ENCODE results near the gene ASAP2. TPM values are rescaled to one million over a fixed set of nuclear protein-coding genes. Genes with fewer than 3 reads are reported as not detected.

Gene ASAP2
- total and polyA plus RNA-seq, 2 donors (not counting 1 experiment from before 2014, with no cell fraction given): 0.04 TPM; not detected in 1

GRCh38 chr2:9424447-9425164 is 218.0 kb downstream of the ASAP2 start:
- ATAC-seq (ENCODE audit: low read depth) (no peak), DNase-seq (no peak)
- POLR2A ChIA-PET: interaction anchor here (3.2 kb wide), 1 partner anchor 131 kb away, joined by 10 read pairs; the partner anchor contains the start of gene ADAM17
- H3K9ac ChIP-seq (ENCODE audit: low read length): peak overlapping the region; percentile 88
- peaks cover 24% of the 10 kb centered on the region for H3K4me1 Mint-ChIP-seq
- H3K4me3 ChIP-seq (ENCODE audit: control extremely low read depth in 1 of 5, extremely low read depth in 1 of 5, insufficient read depth in 1 of 5, low read depth in 2 of 5, low read length in 4 of 5): peak overlapping the region in 4 of 5 experiments; percentile 83 to 98 (median 90)
- peaks cover 47% of the 10 kb centered on the region for H3K79me2 ChIP-seq (ENCODE audit: control insufficient read depth, insufficient read depth, low read length)
- no peaks in the 10 kb centered on the region for H3K9me3 ChIP-seq (ENCODE audit: control extremely low read depth in 1 of 3, control insufficient read depth in 2 of 3, insufficient read depth in 1 of 3, low read length in 2 of 3)
- H3K27me3 Mint-ChIP-seq: no peaks in the 10 kb centered on the region
- 90% methylated on average over 7 of the region's 11 CpGs for WGBS (ENCODE audit: insufficient coverage)
- CTCF ChIA-PET: interaction anchor here (1.8 kb wide), 1 partner anchor 206 kb away, joined by 5 read pairs; the partner anchor contains the start of gene YWHAQ
- no peak overlapping the region for H3K4me3 Mint-ChIP-seq
- intact Hi-C loops (cut with micrococcal nuclease): loop anchor here (5.0 kb wide), 3 partner anchors 698 to 1388 kb away; partner anchors contain the start of genes ODC1, PDIA6 and RRM2
- peaks cover 26% of the 10 kb centered on the region for H4K20me1 ChIP-seq (ENCODE audit: control insufficient read depth, insufficient read depth, low read length, poor library complexity, severe bottlenecking)
- H3K4me2 ChIP-seq (replicated peaks; ENCODE audit: low read depth, low read length, poor library complexity, severe bottlenecking): peak overlapping the region; percentile 82
- H3K27me3 ChIP-seq (replicated peaks in 1 of 4; ENCODE audit: control extremely low read depth in 1 of 4, control insufficient read depth in 3 of 4, insufficient read depth in 4 of 4, low read length in 3 of 4): no peaks in the 10 kb centered on the region
- peak overlapping the region; percentile 92 for H2AFZ ChIP-seq (ENCODE audit: insufficient read depth, low read depth, low read length, poor library complexity, severe bottlenecking)
- H3K4me1 ChIP-seq (ENCODE audit: control insufficient read depth in 2 of 2, insufficient read depth in 2 of 2, low read length in 2 of 2): peaks cover 20 to 29% of the 10 kb centered on the region in 2 donors
- H3K36me3 ChIP-seq (replicated peaks in 1 of 2; ENCODE audit: control extremely low read depth in 1 of 2, control insufficient read depth in 1 of 2, extremely low read depth in 1 of 2, insufficient read depth in 2 of 2, low read length in 1 of 2): peaks cover 0 to 6% of the 10 kb centered on the region in 2 experiments
- no peaks in the 10 kb centered on the region for H3K9me3 Mint-ChIP-seq (ENCODE audit: insufficient read depth)
- no peak overlapping the region for H3K27ac Mint-ChIP-seq
- peak overlapping the region; percentile 69 to 84 for H3K27ac ChIP-seq (ENCODE audit: low read length in 2 of 2)
- no peak for TF ChIP-seq EZH2 (IDR thresholded peaks at IDR 0.05; ENCODE audit: borderline replicate concordance, insufficient read depth, low read depth, low read length, poor library complexity, severe bottlenecking)
- no peak for TF ChIP-seq CTCF (IDR thresholded peaks at IDR 0.05)

DNA sequence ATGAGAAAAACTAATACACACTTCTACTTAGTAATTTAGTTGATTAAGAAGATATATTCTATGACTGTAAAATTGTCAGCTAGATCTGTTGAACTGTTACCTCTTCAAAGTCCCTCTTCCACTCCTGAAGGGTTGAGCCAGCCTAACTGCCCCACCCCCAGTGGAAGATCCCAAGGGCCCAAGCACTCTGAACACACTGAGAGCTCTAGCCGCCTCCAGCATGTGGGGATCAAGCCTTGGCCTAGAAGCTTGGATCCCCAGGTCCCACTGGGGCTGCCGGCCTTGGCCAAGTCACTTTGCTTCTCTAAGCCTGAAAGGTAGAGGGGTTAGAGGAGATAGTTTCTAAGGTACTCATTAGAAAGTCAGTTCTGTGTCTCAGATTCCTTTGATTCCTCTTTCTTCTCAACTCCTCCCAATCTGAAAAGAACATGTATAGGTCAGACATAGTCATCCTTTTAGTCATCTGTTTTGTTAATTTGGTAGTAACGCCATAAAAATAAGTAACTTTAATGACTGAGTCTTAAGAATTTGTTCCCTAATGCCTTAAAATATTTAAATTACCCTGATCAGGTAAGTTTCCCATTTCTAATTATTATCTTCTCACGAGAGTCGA is 222.5 kb downstream of the ASAP2 start:
- Histone ChIP-seq H2AFZ (ENCODE audit: insufficient read depth, low read depth, low read length, poor library complexity, severe bottlenecking) (no peak overlapping the region), H3K27me3 (replicated peaks in 1 of 4; ENCODE audit: control extremely low read depth in 1 of 4, control insufficient read depth in 3 of 4, insufficient read depth in 4 of 4, low read length in 3 of 4) (no peaks in the 10 kb centered on the region), H3K4me1 (ENCODE audit: control insufficient read depth in 2 of 2, insufficient read depth in 2 of 2, low read length in 2 of 2) (peaks cover 10 to 13% of the 10 kb centered on the region in 2 donors), H3K4me3 (ENCODE audit: control extremely low read depth in 1 of 5, extremely low read depth in 1 of 5, insufficient read depth in 1 of 5, low read depth in 2 of 5, low read length in 4 of 5) (no peak overlapping the region), H3K27ac (ENCODE audit: low read length in 2 of 2) (no peak overlapping the region), H3K36me3 (replicated peaks in 1 of 2; ENCODE audit: control extremely low read depth in 1 of 2, control insufficient read depth in 1 of 2, extremely low read depth in 1 of 2, insufficient read depth in 2 of 2, low read length in 1 of 2) (peaks cover 15 to 40% of the 10 kb centered on the region in 2 experiments), H3K79me2 (ENCODE audit: control insufficient read depth, insufficient read depth, low read length) (peaks cover 12% of the 10 kb centered on the region), H4K20me1 (ENCODE audit: control insufficient read depth, insufficient read depth, low read length, poor library complexity, severe bottlenecking) (no peaks in the 10 kb centered on the region), H3K9ac (ENCODE audit: low read length) (no peak overlapping the region), H3K9me3 (ENCODE audit: control extremely low read depth in 1 of 3, control insufficient read depth in 2 of 3, insufficient read depth in 1 of 3, low read length in 2 of 3) (no peaks in the 10 kb centered on the region), H3K4me2 (replicated peaks; ENCODE audit: low read depth, low read length, poor library complexity, severe bottlenecking) (no peak overlapping the region)
- H3K4me1 Mint-ChIP-seq: no peaks in the 10 kb centered on the region
- H3K9me3 Mint-ChIP-seq (ENCODE audit: insufficient read depth): no peaks in the 10 kb centered on the region
- ChIA-PET CTCF (interaction anchor here (0.8 kb wide), 1 partner anchor 53 kb away, joined by 3 read pairs; no protein-coding TSS in a partner anchor), POLR2A (no interaction called here)
- TF ChIP-seq EZH2 (IDR thresholded peaks at IDR 0.05; ENCODE audit: borderline replicate concordance, insufficient read depth, low read depth, low read length, poor library complexity, severe bottlenecking) (no peak), CTCF (IDR thresholded peaks at IDR 0.05) (no peak)
- intact Hi-C loops (cut with micrococcal nuclease): no loop called here
- no peak overlapping the region for H3K27ac Mint-ChIP-seq
- DNase-seq (no peak), ATAC-seq (ENCODE audit: low read depth) (no peak)
- no peaks in the 10 kb centered on the region for H3K27me3 Mint-ChIP-seq
- no peak overlapping the region for H3K4me3 Mint-ChIP-seq
- WGBS (ENCODE audit: insufficient coverage): 100% methylated on average over 1 of the region's 5 CpGs
